ENCODE data around the gene FOXI1.
"Not testable (repeated sequence)": the region's sequence is repeated elsewhere in the genome, so short reads cannot be mapped to it uniquely, and the experiment has no call there.

Gene FOXI1

GRCh38 chr5:170132269-170132975 lies 26.7 kb downstream of the FOXI1 start:
- no peak for DNase-seq

- DNase-seq, result no peak
Observed at GRCh38 chr5:170132976-170133448, 27.3 kb downstream of the FOXI1 start.

GRCh38 chr5:170135796-170136490 lies 30.2 kb downstream of the FOXI1 start:
- no peak for DNase-seq

GRCh38 chr5:170136506-170136905 lies 30.8 kb downstream of the FOXI1 start:
- DNase-seq, result no peak

- DNase-seq, result no peak
Observed at GRCh38 chr5:170137694-170138214, 32.1 kb downstream of the FOXI1 start.

GRCh38 chr5:170138273-170138672 lies 32.6 kb downstream of the FOXI1 start:
- no peak for DNase-seq

GRCh38 chr5:170139786-170140335 lies 34.2 kb downstream of the FOXI1 start:
- no peak for DNase-seq

GRCh38 chr5:170141196-170141595 lies 35.5 kb downstream of the FOXI1 start:
- not testable (repeated sequence) for DNase-seq

GRCh38 chr5:170141636-170142035 lies 35.9 kb downstream of the FOXI1 start:
- no peak for DNase-seq

- DNase-seq, result no peak
Observed at GRCh38 chr5:170142196-170142595, 36.5 kb downstream of the FOXI1 start.

GRCh38 chr5:170143091-170143490 lies 37.4 kb downstream of the FOXI1 start:
- no peak for DNase-seq

- no peak for DNase-seq
Observed at GRCh38 chr5:170143710-170144109, 38.0 kb downstream of the FOXI1 start.

- no peak for DNase-seq
Observed at GRCh38 chr5:170144286-170145023, 38.8 kb downstream of the FOXI1 start.

GRCh38 chr5:170145462-170145861 lies 39.8 kb downstream of the FOXI1 start:
- no peak for DNase-seq

GRCh38 chr5:170147051-170147752 lies 41.5 kb downstream of the FOXI1 start:
- no peak for DNase-seq

- no peak for DNase-seq
Observed at GRCh38 chr5:170147753-170148264, 42.1 kb downstream of the FOXI1 start.

GRCh38 chr5:170148430-170149205 lies 42.9 kb downstream of the FOXI1 start:
- no peak for DNase-seq

- no peak for DNase-seq
Observed at GRCh38 chr5:170149206-170149515, 43.5 kb downstream of the FOXI1 start.

GRCh38 chr5:170150713-170151096 lies 45.0 kb downstream of the FOXI1 start:
- no peak for DNase-seq

- DNase-seq, result no peak
Observed at GRCh38 chr5:170151097-170151831, 45.6 kb downstream of the FOXI1 start.

GRCh38 chr5:170152767-170153166 lies 47.1 kb downstream of the FOXI1 start:
- DNase-seq, result no peak
